NCI-H69 (cell line): ENCODE data around the gene RHOBTB1.
A peak's percentile ranks its signal among the peaks of the same experiment; 100 is the strongest.

ENCODE experiments used
- DNase-seq: peaks from one replicate; lab custom pipeline; 2025; lab: John Stamatoyannopoulos, UW

Gene RHOBTB1

GRCh38 chr10:60820093-60820754 is 123.8 kb downstream of the RHOBTB1 start:
- DNase-seq: peak; percentile 8
